Measurements from ENCODE around the gene ZNF324B.
A peak's percentile ranks its signal among the peaks of the same experiment; 100 is the strongest.

DNA sequence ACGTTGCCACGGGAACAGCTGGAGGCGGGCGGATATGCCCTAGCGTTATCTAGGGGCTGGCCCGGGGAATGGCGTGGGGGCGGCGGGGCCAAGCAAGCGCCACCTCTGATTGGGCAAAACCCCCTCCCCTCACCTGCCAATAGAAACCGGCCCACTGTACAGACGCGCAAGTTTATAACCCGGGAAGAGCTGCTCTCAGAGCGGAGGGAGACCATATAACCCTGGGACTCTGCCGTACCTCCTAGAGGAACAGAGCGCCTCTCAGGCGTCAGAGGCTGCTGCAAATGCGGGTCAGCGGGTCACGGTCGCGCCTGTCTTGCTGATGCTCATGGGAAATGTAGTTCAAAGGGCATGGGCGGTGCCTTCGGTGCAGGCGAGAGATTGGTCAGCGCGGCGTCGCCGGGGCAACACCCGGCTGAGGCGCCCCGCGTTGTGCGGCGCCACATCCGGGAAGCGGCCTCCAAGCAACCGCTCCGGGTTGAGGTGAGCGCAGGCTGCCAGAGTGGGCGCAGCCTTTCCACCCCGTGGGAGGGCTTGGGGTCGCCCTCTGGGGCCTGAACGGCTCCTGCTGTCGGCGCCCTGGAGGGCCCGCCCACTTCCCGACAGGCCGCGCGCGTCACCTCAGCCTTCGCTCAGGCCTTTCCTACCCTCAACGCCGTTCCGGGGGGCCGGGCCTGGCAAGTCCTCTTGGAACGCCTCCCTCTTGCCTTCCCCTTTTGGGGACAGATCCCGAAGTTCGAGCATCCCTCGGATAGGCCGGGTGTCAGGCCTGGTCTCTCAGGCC lies 24.5 kb downstream of the ZNF324B start, which contains the start of gene ZNF446:
- TF ChIP-seq POLR2A (IDR thresholded peaks at IDR 0.05) (peak in 3 of 4 donors; percentile 22 to 74 (median 38)), EP300 (IDR thresholded peaks at IDR 0.05) (peak in 2 of 4 donors; percentile 6 to 38)
- TF ChIP-seq, protein P1, sequence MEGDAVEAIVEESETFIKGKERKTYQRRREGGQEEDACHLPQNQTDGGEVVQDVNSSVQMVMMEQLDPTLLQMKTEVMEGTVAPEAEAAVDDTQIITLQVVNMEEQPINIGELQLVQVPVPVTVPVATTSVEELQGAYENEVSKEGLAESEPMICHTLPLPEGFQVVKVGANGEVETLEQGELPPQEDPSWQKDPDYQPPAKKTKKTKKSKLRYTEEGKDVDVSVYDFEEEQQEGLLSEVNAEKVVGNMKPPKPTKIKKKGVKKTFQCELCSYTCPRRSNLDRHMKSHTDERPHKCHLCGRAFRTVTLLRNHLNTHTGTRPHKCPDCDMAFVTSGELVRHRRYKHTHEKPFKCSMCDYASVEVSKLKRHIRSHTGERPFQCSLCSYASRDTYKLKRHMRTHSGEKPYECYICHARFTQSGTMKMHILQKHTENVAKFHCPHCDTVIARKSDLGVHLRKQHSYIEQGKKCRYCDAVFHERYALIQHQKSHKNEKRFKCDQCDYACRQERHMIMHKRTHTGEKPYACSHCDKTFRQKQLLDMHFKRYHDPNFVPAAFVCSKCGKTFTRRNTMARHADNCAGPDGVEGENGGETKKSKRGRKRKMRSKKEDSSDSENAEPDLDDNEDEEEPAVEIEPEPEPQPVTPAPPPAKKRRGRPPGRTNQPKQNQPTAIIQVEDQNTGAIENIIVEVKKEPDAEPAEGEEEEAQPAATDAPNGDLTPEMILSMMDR (IDR thresholded peaks at IDR 0.05): peak in 1 of 6 experiments; percentile 12
